ENCODE data around the gene WNT1.

Gene WNT1

DNA sequence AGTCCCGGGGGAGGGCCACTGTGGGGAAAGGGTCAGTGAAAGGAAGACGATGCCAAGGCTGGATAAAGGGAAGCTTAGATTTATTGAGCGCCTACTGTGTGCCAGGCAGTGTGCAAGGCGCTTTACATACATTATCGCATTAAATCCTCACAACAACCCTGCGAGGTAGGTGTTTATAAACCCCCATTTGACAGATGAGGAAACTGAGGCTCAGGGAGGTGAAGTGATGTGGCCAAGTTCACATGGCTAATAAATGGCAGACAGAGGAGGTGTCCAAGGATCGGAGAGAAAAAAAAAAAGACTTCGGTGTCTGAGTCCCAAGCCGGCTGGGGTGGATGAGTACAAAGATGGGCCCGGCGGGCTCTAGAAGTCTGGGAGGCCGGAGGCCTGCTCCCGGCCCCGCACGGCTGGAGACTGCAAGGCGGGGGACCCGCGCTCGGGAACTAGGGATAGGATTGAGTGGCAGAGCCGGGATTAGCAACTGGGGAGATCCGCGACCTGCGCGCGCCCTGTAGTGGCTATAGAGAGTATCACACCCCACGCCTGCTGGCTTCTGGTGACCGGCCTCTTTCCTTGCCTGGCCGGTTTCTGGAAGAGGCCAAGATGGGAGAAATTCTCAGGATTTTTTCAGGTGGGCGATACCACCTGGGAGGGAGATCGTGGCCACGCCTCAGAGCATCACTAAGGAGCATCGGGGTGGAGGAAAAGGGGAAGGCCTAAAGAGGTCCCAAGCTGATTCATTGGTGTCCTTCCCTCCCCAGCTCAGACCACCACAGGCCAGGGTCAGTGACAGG, 17.2 kb downstream of the WNT1 start:
- Histone ChIP-seq H3K27me3 (ENCODE audit: low read depth) (no peaks in the 10 kb centered on the region), H3K4me3 (no peak overlapping the region)

DNA sequence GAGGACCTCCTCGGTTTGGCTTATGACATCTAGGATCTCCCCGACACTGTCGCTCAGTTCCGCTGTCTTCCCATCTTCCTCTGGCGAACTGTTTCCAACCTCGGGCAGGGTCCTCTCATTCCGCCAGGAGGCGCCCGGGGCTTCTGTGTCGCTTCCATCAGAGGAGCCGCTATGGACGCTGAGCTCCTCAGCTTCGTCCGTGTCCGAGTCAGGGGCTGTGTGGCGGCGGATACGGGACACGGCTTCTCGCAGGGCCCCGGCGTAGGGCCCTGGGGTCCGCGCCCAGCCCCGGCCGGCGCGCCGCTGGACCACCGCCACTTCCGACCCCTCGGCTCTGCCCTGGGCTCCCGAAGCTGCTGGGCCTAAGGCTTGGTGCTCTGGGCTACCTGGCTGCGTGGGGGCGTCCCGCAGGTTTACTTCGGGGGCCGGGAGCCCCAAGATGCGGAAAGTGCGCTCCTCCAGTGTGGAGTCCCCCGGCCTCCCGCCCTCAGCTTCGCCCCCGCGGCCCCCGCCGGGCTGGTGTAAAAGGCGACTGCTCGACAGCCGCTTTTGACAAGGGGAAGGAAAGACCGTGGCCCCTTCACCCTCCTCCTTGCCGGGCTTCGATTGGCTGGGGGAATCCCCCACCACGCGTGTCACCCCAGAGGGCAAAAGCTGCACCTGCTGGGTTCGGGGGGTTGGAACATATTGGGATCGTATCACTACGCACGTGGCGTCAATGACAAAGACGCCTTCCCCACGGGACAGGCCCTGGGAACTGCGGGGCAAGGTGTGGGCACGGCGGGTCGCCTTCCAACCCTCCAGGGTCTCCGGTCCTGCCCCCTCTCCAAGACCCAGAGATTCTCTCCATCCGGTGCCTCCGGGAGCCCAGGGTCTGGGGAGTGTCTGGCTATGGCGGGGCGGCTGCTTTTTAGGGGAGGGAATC, 18.9 kb downstream of the WNT1 start:
- peaks cover 24% of the 10 kb centered on the region for H3K4me1 ChIP-seq
- H3K36me3 ChIP-seq (replicated peaks): peaks cover 9% of the 10 kb centered on the region
- H3K9me3 ChIP-seq: no peaks in the 10 kb centered on the region
- peak overlapping the region; percentile 46 for H3K4me3 ChIP-seq
- in situ Hi-C loops (cut with MboI; ENCODE audit: low sequenced_read_pairs): no loop called here
- peak; percentile 57 to 87 for DNase-seq (ENCODE audit: low spot score in 2 of 2)
- no peaks in the 10 kb centered on the region for H3K27me3 ChIP-seq (ENCODE audit: low read depth)

More for the DNA sequence above, 17.2 kb downstream of the WNT1 start:
- no peaks in the 10 kb centered on the region for H3K36me3 ChIP-seq (replicated peaks)
- in situ Hi-C loops (cut with MboI; ENCODE audit: low sequenced_read_pairs): no loop called here
- H3K9me3 ChIP-seq: no peaks in the 10 kb centered on the region
- peaks cover 26% of the 10 kb centered on the region for H3K4me1 ChIP-seq
- peak; percentile 82 to 93 for DNase-seq (ENCODE audit: low spot score in 2 of 2)

- peak in 1 of 2 experiments; percentile 75 for DNase-seq (ENCODE audit: low spot score in 2 of 2)
- in situ Hi-C loops (cut with MboI; ENCODE audit: low sequenced_read_pairs): no loop called here
- H3K4me3 ChIP-seq: peak overlapping the region; percentile 46
- no peaks in the 10 kb centered on the region for H3K9me3 ChIP-seq
- peaks cover 16% of the 10 kb centered on the region for H3K36me3 ChIP-seq (replicated peaks)
- peaks cover 24% of the 10 kb centered on the region for H3K4me1 ChIP-seq
- no peaks in the 10 kb centered on the region for H3K27me3 ChIP-seq (ENCODE audit: low read depth)
Measured at GRCh38 chr12:48997719-48998496, 19.8 kb downstream of the WNT1 start.

DNA sequence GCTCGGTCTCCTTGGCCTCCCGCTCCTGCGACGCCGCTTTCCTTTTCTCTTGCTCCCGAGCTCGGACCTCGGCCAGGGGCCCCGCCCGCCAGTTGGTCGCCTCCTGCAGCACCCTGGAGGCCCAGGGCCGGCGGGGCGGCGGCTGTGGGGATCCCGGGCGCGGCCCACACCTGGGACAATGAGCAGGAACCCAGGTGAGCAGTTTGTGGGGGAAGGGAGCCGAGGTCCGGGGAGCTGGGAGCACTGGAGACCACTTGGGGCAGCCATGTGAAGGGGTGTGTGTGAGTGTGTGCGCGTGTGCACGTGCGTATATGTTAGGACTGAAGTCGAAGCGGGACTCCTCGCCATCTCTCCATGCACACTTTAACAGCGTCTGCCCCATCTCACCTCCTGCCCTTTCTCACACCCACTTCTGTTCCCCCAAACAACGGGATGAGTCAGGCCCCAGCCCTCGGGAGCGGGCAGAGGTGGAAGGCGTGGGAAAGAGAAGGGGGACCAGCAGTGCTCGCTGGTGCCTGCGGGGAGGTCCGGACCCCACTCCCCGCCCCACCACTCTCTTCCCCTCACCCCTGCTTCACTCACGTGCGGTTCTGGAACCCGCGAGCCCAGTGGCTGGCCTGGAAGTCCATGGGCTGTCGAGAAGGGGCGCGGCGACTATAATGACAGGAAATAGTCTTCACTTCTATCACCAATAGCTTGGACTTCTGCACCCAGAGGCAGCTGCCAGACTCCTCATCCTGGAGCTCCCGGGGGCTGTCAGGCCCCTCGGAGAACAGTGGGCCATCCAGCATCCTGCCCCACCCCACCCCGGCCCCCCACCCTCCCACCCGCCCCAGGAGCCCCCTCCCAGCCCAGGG, 20.6 kb downstream of the WNT1 start:
- peaks cover 24% of the 10 kb centered on the region for H3K4me1 ChIP-seq
- peak overlapping the region; percentile 46 for H3K4me3 ChIP-seq
- no peaks in the 10 kb centered on the region for H3K9me3 ChIP-seq
- in situ Hi-C loops (cut with MboI; ENCODE audit: low sequenced_read_pairs): no loop called here
- no peaks in the 10 kb centered on the region for H3K27me3 ChIP-seq (ENCODE audit: low read depth)
- peaks cover 20% of the 10 kb centered on the region for H3K36me3 ChIP-seq (replicated peaks)
- peak in 1 of 2 experiments; percentile 51 for DNase-seq (ENCODE audit: low spot score in 2 of 2)

GRCh38 chr12:48999371-49000131, 21.4 kb downstream of the WNT1 start, which contains the start of gene DDN:
Gene DDN (minus strand): TSS chr12:48999375. CDS start chr12:48999287, 88 bp downstream.
- DNase-seq (ENCODE audit: low spot score in 2 of 2): peak; percentile 60 to 88
- H3K4me1 ChIP-seq: peaks cover 24% of the 10 kb centered on the region
- H3K27me3 ChIP-seq (ENCODE audit: low read depth): no peaks in the 10 kb centered on the region
- H3K4me3 ChIP-seq: peak within 1 kb of the TSS; percentile 46
- H3K36me3 ChIP-seq (replicated peaks): peaks cover 29% of the 10 kb centered on the region
- in situ Hi-C loops (cut with MboI; ENCODE audit: low sequenced_read_pairs): no loop called here
- H3K9me3 ChIP-seq: no peaks in the 10 kb centered on the region

DNA sequence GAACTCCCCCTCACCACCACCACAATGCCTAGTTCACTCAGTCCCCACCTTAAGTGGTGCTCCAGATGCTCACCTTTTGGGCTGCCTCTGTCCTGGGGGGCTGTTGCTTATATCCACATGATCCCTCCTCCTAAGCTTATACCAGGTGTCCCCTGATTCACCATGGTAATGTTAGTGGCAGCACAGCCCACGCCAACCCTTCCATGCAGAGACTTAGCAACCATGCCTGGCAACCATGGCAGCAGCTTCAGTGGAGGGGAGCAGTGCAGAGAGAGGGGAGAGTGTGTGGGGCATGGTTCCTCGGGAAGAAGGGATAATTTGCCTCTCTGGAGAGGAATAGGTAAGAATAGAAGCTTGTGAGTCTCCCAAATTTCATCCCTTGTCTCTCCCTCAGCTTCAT, 22.2 kb downstream of the WNT1 start:
- H3K36me3 ChIP-seq (replicated peaks): peaks cover 33% of the 10 kb centered on the region
- no peak for DNase-seq (ENCODE audit: low spot score in 2 of 2)
- in situ Hi-C loops (cut with MboI; ENCODE audit: low sequenced_read_pairs): no loop called here
- peak overlapping the region; percentile 46; the same call in 1 of the 2 replicates for H3K4me3 ChIP-seq
- no peaks in the 10 kb centered on the region for H3K9me3 ChIP-seq
- peaks cover 21% of the 10 kb centered on the region for H3K4me1 ChIP-seq
- no peaks in the 10 kb centered on the region for H3K27me3 ChIP-seq (ENCODE audit: low read depth)

DNA sequence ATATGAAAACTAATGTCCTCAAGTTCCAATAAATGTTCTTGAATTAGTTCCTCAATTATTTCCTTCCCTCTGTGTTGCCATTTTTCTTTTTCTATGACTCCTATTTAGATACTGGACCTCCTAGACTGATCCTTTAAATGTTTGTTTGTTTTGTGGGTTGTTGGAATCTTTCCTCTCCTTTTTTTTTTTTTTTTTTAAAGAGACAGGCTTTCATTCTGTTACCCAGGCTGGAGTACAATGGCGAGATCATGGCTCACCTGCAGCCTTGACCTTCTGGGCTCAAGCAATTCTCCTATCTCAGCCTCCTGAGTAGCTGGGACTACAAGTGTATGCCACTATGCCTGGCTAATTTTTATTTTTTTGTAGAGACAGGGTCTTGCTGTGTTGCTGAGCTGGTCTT, 30.8 kb downstream of the WNT1 start:
- Histone ChIP-seq H3K9me3 (no peaks in the 10 kb centered on the region), H3K27me3 (ENCODE audit: low read depth) (no peaks in the 10 kb centered on the region), H3K4me3 (no peak overlapping the region), H3K36me3 (replicated peaks) (peaks cover 34% of the 10 kb centered on the region), H3K4me1 (peaks cover 14% of the 10 kb centered on the region)
- no peak for DNase-seq (ENCODE audit: low spot score in 2 of 2)
- in situ Hi-C loops (cut with MboI; ENCODE audit: low sequenced_read_pairs): no loop called here

GRCh38 chr12:49010092-49010668, 32.1 kb downstream of the WNT1 start:
- no peak overlapping the region for H3K4me3 ChIP-seq
- H3K36me3 ChIP-seq (replicated peaks): peaks cover 26% of the 10 kb centered on the region
- DNase-seq (ENCODE audit: low spot score in 2 of 2): no peak
- no peaks in the 10 kb centered on the region for H3K27me3 ChIP-seq (ENCODE audit: low read depth)
- in situ Hi-C loops (cut with MboI; ENCODE audit: low sequenced_read_pairs): no loop called here
- H3K9me3 ChIP-seq: no peaks in the 10 kb centered on the region
- H3K4me1 ChIP-seq: peaks cover 14% of the 10 kb centered on the region

- DNase-seq (ENCODE audit: low spot score in 2 of 2): no peak
- H3K4me3 ChIP-seq: no peak overlapping the region
- H3K4me1 ChIP-seq: peaks cover 19% of the 10 kb centered on the region
- in situ Hi-C loops (cut with MboI; ENCODE audit: low sequenced_read_pairs): no loop called here
- no peaks in the 10 kb centered on the region for H3K9me3 ChIP-seq
- H3K36me3 ChIP-seq (replicated peaks): peaks cover 29% of the 10 kb centered on the region
- no peaks in the 10 kb centered on the region for H3K27me3 ChIP-seq (ENCODE audit: low read depth)
Measured at GRCh38 chr12:49012739-49013138, 34.6 kb downstream of the WNT1 start.

DNA sequence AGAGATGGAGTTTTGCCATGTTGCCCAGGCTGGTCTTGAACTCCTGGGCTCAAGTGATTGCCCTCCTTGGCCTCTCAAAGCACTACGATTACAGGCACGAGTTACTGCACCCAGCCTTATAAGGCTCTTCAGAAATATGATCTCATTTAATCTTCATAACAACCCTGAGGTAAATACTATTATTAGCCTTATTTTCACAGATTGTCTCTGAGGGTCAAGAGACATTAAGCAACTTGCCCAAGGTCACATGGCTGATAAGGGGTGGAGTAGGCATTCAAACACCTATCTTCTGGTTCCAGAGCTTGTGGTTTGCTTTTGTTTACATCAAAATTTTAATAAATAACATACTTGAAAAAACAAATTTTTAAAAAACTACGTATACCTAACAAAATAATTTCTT, 35.3 kb downstream of the WNT1 start:
- peaks cover 21% of the 10 kb centered on the region for H3K4me1 ChIP-seq
- in situ Hi-C loops (cut with MboI; ENCODE audit: low sequenced_read_pairs): no loop called here
- no peaks in the 10 kb centered on the region for H3K27me3 ChIP-seq (ENCODE audit: low read depth)
- peaks cover 29% of the 10 kb centered on the region for H3K36me3 ChIP-seq (replicated peaks)
- DNase-seq (ENCODE audit: low spot score in 2 of 2): no peak
- H3K9me3 ChIP-seq: no peaks in the 10 kb centered on the region
- no peak overlapping the region for H3K4me3 ChIP-seq

- in situ Hi-C loops (cut with MboI; ENCODE audit: low sequenced_read_pairs): no loop called here
- H3K36me3 ChIP-seq (replicated peaks): peaks cover 27% of the 10 kb centered on the region
- H3K4me1 ChIP-seq: peaks cover 17% of the 10 kb centered on the region
- H3K4me3 ChIP-seq: no peak overlapping the region
- H3K27me3 ChIP-seq (ENCODE audit: low read depth): no peaks in the 10 kb centered on the region
- no peak for DNase-seq (ENCODE audit: low spot score in 2 of 2)
- no peaks in the 10 kb centered on the region for H3K9me3 ChIP-seq
Measured at GRCh38 chr12:49014547-49014946, 36.4 kb downstream of the WNT1 start.

DNA sequence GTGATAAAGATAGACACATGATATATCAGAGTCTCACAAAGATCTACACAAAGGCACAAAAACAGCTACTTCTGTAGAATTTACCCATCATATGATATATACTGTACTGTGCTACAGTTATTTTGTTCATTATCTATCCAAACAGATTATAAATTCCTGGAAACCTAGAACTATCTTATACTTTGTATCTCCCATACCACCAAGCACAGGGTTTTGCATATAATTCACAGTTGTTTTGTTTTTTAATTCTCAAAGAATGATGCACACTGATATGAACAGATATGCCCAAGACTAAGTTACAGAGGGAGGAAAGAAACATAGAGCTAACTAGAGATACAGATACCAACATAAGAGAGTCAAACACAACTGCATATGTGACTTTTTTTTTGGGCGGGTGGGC, 37.1 kb downstream of the WNT1 start:
- no peak for DNase-seq (ENCODE audit: low spot score in 2 of 2)
- no peak overlapping the region for H3K4me3 ChIP-seq
- peaks cover 15% of the 10 kb centered on the region for H3K4me1 ChIP-seq
- in situ Hi-C loops (cut with MboI; ENCODE audit: low sequenced_read_pairs): no loop called here
- H3K36me3 ChIP-seq (replicated peaks): peaks cover 21% of the 10 kb centered on the region
- no peaks in the 10 kb centered on the region for H3K27me3 ChIP-seq (ENCODE audit: low read depth)
- H3K9me3 ChIP-seq: no peaks in the 10 kb centered on the region

All from HAP-1 (cell line).